OCI-LY1 (cell line): ENCODE results near the gene IKBKG.

ENCODE experiments used
- CTCF ChIP-seq: fragments of 200-600 bp; sonication (generic), shearing (Covaris generic); IDR thresholded peaks from 2 replicates; pipeline ENCODE4 v1.5.1; 2017; ENCODE audit warnings: mild to moderate bottlenecking, antibody characterized with exemption, low read length, moderate library complexity, mixed read lengths
- EZH2 ChIP-seq: fragments of 200-600 bp; sonication (generic), shearing (Covaris generic); IDR thresholded peaks from 2 replicates; pipeline ENCODE4 v1.8.0; 2017; ENCODE audit warnings: borderline replicate concordance, mixed run types, mild to moderate bottlenecking, antibody characterized with exemption, low read length, moderate library complexity, mixed read lengths

GRCh38 chrX:154541896-154542722, 5.3 kb upstream of the IKBKG start:
- TF ChIP-seq CTCF (no peak), EZH2 (no peak)
